ENCODE results near the gene SLC8A2. TPM values are rescaled to one million over a fixed set of nuclear protein-coding genes. Genes with fewer than 3 reads are reported as not detected.
A peak's percentile ranks its signal among the peaks of the same experiment; 100 is the strongest.

Gene SLC8A2
- total and polyA plus RNA-seq, 2 experiments from 2014 or later = 0.99 to 3.7 TPM

- Histone ChIP-seq H3K4me1 (ENCODE audit: low read depth) (no peaks in the 10 kb centered on the region), H3K4me3 (no peak overlapping the region), H3K27me3 (peaks cover 16% of the 10 kb centered on the region), H3K9me3 (ENCODE audit: low read depth) (no peaks in the 10 kb centered on the region), H3K36me3 (no peaks in the 10 kb centered on the region), H3K27ac (no peak overlapping the region)
- peak; percentile 16 for TF ChIP-seq CTCF (IDR thresholded peaks at IDR 0.05; ENCODE audit: low read depth, low read length)
- peak; percentile 33 to 71 for DNase-seq (ENCODE audit: low read depth in 1 of 2, low spot score in 1 of 2)
These were observed 41.5 kb downstream of the SLC8A2 start for GRCh38 chr19:47430041-47430802.

- H3K27me3 ChIP-seq = peaks cover 16% of the 10 kb centered on the region
- DNase-seq (ENCODE audit: low read depth in 1 of 2, low spot score in 1 of 2) = no peak
These were observed 42.4 kb downstream of the SLC8A2 start for GRCh38 chr19:47429140-47429793.

GRCh38 chr19:47428177-47428894, 43.4 kb downstream of the SLC8A2 start:
- no peak for TF ChIP-seq CTCF (IDR thresholded peaks at IDR 0.05; ENCODE audit: low read depth, low read length)
- peak; percentile 100 for DNase-seq (ENCODE audit: low read depth in 1 of 2, low spot score in 1 of 2)
- Histone ChIP-seq H3K4me1 (ENCODE audit: low read depth) (no peaks in the 10 kb centered on the region), H3K9me3 (ENCODE audit: low read depth) (no peaks in the 10 kb centered on the region), H3K27ac (peak overlapping the region; percentile 93), H3K4me3 (peak overlapping the region; percentile 14), H3K27me3 (peaks cover 16% of the 10 kb centered on the region), H3K36me3 (no peaks in the 10 kb centered on the region)

More at GRCh38 chr19:47429140-47429793, 42.4 kb downstream of the SLC8A2 start:
- Histone ChIP-seq H3K27ac (no peak overlapping the region), H3K4me3 (no peak overlapping the region), H3K4me1 (ENCODE audit: low read depth) (no peaks in the 10 kb centered on the region), H3K36me3 (no peaks in the 10 kb centered on the region), H3K9me3 (ENCODE audit: low read depth) (no peaks in the 10 kb centered on the region)
- no peak for TF ChIP-seq CTCF (IDR thresholded peaks at IDR 0.05; ENCODE audit: low read depth, low read length)

- H3K9me3 ChIP-seq (ENCODE audit: low read depth) = no peaks in the 10 kb centered on the region
These were observed 44.2 kb downstream of the SLC8A2 start for GRCh38 chr19:47427241-47428176.

More at GRCh38 chr19:47427241-47428176, 44.2 kb downstream of the SLC8A2 start:
- peak overlapping the region; percentile 13 for H3K4me3 ChIP-seq
- no peaks in the 10 kb centered on the region for H3K36me3 ChIP-seq
- peaks cover 22% of the 10 kb centered on the region for H3K27me3 ChIP-seq
- peak overlapping the region; percentile 93 for H3K27ac ChIP-seq
- peak; percentile 92 for TF ChIP-seq CTCF (IDR thresholded peaks at IDR 0.05; ENCODE audit: low read depth, low read length)
- DNase-seq (ENCODE audit: low read depth in 1 of 2, low spot score in 1 of 2) = peak; percentile 68 to 85
- no peaks in the 10 kb centered on the region for H3K4me1 ChIP-seq (ENCODE audit: low read depth)

Data from cardiac muscle cell (in vitro differentiated cells and primary cell).